GM18520 (cell line): Measurements from ENCODE around the gene PDE9A.
"Not testable (repeated sequence)": the region's sequence is repeated elsewhere in the genome, so short reads cannot be mapped to it uniquely, and the experiment has no call there.

Source experiments
- ATAC-seq: cut with Tn5 transposase; IDR thresholded peaks from one replicate; pipeline ENCODE4 v1.9.1; 2021; ENCODE audit not compliant: unreplicated experiment

PDE9A gene

DNA sequence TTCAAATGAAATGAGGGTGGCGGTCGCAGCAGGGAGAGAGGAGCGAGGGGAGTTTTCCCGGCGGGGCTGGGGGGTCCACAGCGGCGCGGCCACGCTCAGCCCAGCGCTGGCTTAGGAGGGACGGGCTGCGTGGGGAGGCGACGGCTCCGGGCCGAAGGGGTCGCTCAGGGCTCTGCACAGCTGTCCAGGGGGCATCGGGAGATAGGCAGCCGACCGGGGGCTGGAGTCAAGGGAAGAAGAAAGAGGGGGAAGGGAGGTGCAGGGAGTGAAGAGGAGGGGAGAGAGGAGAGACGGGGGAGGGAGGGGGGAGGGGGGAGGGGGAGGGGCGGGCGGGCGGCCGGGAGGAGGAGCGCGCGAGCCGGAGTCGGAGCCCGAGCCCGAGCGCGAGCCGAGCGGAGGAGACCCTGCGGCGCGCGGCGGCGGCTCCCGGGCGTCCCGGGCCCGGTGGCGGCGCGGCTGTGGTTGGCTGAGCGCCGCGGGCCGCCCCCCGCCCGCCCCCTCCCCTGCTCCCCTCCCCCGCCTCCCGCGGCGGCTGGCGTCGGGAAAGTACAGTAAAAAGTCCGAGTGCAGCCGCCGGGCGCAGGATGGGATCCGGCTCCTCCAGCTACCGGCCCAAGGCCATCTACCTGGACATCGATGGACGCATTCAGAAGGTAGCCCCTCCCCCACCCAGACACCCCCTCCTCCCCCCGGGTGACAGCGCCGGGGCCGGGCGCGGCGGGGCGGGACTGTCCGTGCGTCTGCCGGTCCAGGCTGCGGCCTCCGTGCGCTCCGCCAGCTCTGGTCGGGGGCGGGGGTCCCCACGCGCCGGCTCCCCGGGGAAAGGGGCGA, at the start of gene PDE9A:
TSS of gene PDE9A (plus strand) at position 391 of the 831 bp plus-strand sequence. CDS start at position 585, 194 bp downstream.
- ATAC-seq, result no peak

DNA sequence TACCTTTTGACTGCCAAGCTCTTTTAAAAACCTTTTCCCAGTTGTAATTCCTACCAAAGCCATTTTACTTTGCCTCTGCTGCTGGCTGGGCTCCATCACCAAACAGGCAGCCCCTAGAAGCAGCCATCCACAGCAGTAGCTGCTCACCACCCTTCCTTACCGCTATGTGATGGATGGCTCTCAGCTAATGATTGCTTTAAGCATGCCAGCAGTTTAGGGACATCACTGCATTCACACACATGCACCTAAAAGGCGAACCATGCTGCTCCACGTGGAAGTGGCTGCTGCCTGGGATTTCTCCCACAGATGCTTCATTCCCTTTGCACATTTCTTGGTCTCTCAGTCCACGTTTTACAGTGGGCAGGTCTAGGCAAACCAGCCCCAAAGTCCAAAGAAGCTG, 46.3 kb upstream of the PDE9A start:
- ATAC-seq, result no peak

DNA sequence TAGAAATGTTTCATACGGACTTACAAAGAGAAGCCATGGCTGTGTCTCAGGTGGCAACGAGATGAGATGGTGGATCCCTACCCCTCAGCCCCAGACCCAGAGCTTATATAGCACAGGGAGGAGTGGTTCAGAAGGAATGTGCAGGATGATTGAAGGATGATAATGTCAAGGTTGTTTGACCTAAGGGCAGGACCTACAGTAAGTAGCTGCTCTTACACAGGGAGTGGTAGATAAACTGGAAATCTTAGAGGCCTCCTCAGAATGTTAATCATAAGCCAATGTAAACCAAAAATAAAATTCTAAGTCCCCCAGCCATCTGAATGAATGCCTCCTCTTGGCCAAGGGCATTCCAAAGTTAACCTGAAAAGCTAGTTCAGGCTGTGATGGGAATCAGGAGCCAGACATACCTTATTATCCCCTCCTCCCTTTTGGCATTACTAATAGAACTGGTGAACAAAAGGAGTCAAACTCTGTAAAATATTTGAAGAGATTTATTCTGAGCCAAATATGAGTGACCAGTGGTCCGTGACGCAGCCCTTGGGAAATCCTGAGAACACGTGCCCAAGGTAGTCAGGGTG, 45.8 kb upstream of the PDE9A start:
- ATAC-seq, result no peak

DNA sequence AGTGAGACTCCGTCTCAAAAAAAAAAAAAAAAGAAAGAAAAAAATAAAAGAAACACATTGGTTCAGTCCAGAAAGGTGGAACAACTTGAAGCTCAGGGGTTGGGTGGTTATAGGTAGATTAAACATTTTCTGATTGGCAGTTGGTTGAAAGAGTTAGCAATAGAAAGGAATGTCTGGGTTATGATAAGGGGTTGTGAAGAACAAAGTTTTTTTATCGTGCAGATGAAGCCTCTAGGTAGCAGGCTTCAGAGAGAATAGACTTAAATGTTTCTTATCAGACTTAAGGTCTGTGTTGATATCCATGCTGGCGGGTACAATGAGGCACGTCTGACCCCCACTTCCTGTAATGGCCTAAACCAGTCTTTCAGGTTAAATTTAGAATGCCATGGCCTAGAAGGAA, 45.0 kb upstream of the PDE9A start:
- no peak for ATAC-seq

DNA sequence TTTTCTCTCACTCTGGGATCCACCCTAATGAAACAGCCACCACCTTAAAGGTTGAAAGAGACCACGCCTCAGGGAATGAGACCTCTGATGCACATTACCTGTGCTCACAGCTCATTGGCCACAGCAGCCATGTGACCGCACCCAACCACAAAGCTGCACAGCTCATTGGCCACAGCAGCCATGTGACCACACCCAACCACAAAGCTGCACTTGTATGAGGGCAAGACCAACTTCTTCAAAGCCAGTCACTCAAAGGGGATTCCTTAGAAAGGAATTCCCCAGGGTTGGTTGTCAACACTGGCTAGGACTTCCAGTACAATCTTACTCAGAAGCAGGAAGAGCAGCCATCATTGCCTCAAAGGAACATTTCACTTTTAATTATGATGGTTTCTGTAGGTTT, 43.6 kb upstream of the PDE9A start:
- ATAC-seq, result no peak

DNA sequence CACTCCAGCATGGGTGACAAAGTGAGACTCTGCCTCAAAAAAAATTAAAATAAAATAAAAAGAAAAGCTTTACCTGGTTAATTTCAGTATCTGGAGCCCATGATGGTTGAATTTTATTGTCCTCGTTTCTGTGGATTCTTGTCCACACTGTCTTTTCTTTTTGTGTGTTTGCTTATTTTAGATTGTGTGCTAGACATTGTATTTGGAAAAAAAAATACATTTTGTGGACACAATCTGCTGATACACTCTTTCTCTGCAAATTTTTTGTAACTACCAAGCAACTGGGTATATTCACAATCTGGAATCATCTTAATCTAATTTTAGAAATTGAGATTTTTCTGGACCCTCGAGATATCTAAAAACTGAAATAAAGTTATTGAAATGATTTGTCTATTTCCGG, 41.6 kb upstream of the PDE9A start:
- no peak for ATAC-seq

DNA sequence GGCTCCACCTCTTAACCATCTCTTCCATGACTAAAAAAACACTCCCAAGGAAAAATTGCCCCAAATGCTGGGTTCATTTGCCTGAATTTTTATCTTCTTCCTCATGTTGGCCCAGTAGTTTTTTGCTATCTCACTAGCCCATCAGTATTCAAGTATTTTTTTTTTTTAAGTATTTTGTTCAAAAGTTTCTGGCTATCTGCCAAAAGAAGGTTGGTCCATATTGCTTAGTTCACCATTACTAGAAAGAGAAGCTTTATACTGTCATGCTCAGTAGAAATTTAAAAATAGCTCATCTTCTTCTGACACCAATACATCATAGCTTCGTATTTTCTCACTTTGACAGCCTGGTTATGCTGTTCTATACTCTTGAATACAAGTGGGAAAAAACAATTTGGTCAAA, 41.0 kb upstream of the PDE9A start:
- no peak for ATAC-seq

DNA sequence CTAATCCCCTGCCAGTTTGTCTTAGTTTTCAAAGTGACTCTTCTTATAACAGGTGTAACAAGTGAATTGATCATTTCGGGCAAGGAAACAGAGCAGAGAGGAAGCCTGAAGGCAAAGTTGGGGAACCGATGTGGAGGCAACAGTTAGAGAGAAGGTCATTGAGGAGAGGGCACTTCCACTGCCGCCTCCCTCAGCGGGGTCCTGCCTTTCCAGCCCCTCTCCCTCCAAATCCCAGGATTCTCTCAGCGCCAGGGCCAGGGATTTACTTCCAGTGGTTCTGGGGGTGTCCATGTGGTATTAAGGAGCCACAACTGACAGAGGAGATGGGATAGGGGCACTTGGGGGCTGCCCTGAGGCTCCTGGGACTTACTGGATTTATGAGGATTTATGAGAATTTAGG, 39.7 kb upstream of the PDE9A start:
- no peak for ATAC-seq

DNA sequence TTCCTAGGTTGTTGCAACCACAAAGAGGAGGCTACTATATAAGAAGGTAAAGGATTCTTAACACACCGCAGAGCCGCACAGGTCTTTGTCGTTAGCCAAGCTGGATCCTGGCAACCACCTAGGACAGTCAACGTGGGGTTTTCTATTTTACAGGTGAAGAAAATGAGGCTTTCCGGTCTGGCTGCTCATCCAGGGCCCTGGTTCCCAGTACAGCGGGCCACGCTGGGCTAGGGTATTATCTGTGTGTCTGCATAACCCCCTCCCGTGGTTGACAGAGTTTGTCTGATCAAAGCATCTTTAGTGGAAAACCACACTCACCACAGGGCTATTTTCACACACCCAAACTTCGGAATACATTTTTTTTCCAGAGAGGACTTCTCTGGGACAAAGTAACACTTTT, 39.0 kb upstream of the PDE9A start:
- ATAC-seq, result no peak

DNA sequence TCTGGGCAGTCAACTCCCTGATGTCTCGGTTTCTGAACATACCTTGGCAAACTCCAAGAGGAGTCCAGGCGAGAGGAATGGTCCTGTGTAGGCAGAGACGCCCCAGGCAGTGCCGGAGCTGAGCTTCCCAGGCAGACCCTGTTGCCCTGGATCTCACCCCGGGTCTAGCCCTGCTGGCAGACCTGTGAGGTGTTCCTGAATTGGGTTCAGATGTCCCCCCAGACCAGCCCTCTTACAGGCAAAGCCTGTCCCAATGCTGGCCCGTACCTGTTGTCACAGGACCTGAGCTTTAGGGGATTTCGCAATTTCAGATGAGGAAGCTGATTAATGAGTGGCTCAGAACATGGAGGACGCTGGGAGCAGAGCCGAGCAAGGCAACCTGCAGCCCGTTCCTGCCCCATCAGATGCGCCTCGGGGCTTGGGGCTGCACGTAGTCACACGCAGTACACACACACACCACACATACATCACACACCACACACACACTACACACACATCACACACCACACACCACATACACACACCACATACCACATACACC, 38.5 kb upstream of the PDE9A start:
- no peak for ATAC-seq

DNA sequence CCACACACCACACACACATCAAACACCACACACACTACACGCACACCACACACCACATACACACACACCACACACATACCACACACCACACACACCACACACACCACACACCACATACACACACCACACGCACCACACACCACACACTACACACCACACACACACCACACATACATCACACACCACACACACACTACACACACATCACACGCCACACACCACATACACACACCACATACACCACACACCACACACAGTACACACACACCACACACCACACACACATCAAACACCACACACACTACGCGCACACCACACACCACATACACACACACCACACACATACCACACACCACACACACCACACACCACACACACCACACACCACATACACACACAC, 38.0 kb upstream of the PDE9A start:
- ATAC-seq, result not testable (repeated sequence)

DNA sequence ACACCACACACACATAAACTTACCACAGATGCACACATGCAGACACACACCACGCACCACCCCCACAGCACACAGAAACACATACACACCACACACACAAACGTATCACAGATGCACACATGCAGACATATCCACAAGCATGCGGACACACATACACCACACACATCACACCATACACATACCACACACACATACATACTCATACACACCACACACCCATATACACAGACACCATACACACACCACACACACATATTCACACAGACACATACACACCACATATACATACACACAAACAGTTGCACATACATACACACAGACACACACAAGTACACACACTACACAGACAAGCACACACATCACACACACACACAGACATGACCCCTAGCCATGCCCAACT, 37.5 kb upstream of the PDE9A start:
- no peak for ATAC-seq

DNA sequence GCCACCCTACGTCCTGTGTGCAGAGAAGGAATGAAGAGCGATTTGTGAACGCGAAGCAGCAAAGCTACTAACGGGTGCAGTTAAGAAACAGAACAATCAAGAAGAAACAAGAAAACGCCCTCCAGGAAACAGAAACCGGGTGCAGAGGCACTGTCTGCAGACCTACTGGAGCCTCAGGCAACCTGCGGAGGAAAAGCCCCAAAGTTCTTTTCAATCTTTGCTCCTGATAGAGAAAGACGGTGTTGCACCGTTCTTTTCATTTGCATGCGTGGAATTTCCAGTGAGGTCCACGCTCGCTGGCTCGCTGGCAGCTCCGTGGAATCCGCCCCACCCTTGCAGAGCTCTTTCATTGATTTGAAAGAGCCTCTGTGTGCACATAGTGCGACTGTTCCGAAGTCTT, 37.0 kb upstream of the PDE9A start:
- ATAC-seq, result no peak

DNA sequence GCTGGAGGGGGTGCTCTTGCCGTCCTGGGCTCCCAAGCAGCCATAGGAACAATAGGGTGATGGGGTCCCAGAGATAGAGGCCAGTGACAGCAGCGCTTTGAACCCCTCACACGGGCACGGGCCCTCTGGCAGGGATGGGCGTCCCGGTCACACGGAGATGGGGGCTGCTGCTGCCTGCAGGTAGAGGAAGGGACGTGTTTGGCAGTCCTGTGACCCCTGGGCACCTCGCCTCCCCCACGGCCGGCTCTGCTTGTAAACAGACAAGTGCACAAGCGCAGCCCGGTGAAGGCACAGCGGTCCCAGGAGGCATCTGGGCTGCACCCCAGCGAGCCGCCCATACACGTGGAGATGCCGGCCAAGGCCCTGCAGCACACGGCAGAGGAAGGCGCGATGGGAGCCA, 36.5 kb upstream of the PDE9A start:
- no peak for ATAC-seq

DNA sequence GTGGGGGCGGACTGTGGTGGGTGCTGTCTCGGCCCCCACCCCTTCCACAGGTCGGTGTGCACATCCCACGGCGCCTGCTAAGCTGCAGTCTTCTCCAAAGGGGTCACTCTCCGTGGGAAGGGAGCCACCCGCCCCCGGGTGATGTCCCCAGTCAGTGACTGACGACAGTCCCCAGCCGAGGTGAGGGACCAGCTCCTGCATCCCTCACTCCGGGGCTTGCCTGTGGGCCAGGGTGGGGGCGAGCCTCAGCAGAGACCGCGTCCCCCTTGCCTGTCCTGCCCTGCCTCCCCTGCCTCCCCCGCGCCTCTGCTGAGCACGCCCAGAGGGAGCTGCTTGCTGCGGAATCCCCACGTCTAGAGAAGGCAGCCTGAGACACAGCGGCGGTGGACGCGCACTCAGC, 35.9 kb upstream of the PDE9A start:
- no peak for ATAC-seq

DNA sequence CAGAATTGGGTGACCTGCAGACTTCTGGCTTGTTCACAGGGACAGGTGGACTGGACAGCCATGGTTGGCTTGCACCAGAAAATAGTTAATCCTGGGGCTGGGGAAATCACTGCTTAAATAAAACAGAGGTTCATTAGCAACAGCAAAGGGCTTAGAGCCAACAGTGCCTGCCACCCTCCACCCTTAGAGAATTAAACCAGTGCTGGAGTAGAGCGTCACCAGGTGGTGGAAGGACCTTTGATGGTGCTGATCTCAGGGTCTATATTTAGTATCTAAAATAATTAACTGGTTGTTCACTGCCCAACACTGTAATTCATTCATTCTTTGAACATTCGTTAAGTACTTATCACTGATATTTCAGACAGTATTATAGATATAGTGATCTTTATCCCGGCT, 34.7 kb upstream of the PDE9A start:
- ATAC-seq, result no peak

DNA sequence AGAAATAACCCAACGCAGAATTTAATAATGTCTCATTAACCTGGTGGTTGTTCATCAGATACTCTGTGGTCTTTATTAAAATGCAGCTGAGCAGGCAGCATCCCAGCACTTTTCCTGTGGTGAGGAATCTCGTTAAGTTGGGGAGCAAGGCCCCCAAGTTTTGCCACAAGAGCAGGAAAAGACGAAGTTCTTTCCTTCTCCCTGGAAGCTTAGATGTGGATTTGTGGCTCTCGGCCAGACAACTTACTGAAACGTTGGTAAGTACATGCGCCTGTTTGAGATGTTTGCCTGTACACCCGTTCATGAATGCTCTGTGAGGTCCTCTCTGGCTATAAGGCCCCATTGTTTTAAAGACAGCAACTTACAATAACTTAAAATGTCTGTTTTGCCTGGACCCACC, 34.3 kb upstream of the PDE9A start:
- no peak for ATAC-seq

DNA sequence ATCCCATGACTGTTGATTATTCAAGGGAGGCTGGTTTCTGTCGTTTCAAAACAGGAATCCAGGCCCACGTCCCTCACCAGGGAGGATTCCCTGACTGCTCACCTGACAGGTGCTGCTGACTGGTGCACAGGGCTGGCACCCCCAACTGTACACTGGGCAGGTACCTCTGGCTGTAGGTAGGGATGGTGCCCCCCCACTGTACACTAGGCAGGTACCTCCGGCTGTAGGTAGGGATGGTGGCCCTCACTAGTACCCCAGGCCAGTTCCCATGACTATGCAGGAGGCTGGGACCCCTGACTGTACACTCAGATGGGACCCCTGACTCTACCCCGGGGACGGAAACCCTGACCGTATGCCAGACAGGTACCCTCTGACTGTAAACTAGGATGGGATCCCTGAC, 33.6 kb upstream of the PDE9A start:
- ATAC-seq, result no peak

DNA sequence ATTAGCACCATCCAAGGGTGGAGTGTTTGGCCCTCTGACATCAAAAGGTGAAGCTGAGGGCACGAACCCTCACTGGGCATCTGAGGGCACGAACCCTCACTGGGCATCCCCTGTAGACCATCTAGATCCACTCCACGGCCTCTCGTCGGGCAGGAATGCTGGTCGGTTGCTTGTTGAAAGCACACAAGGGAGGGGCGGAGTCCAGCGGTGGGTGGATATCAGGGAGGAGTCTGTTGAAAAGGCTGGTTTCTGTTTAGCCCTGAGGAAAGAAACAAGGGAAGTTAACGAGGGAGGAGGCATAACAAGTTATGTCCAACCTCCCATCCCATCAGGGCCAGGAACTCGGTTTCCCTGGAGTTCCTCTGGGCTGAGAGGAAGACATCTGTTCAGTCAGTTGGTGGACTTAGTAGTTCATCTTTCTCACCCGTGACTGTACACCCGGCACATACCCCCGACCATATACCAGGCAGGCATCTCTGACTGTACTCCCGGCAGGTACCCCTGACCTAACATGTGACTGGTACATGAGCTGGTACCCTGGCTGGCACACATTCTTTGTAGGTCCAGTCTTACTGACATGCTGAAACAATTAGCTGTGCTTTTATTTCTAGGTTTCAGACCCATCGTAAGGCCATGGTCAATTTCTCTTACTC, 32.1 kb upstream of the PDE9A start:
- no peak for ATAC-seq

DNA sequence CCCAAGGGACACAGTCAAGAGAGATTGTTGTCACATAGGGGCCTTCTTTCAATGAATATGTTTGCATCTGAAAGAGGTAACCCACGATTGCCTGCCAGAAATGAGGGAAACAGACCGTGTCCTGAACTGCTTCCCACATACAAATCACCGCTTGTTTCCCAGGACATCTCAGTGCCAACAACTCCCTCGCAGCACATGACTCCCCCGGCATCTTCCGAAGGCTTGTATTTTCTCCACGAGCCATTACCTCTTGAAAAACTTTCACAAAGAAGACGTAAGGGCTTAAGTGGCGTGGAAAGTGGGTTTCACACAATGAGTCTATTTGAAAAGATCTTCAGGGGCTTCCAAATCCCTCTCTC, 31.6 kb upstream of the PDE9A start:
- no peak for ATAC-seq

DNA sequence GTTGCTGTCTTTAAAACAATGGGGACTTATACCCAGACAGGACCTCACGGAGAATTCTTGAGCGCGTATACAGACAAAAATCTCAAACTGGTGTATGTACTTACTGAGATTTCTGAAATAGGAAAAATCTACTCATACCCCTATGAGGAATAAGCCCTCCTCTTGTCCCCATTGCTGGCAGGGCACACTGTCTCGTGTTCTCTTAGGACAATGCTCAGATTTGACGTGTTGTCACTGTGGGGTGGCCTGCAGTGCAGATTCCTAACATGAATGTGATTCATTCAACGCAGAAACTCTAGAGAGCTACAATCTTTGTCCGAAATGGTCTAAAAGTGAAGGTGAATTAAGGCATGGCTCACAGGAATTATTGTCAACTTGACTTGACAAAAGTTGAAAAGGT, 31.1 kb upstream of the PDE9A start:
- no peak for ATAC-seq

DNA sequence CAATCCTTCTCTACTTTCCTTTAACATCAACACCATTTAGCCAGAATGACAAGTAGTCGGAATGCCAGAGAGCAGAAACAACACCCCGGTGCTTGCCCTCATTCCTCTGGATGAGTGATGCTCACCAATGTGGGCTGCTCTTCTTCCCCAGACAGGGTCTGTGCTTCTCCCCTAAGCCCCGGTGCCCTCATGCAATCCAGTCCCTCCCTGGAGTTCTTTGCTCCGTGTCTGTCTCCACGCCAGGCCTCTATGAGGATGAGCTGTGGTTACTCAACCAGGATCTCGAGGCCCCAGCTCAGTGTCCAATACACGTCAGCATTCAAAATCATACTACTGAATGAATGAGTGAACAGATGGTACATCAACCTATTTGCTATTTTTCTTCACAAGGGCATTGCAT, 29.7 kb upstream of the PDE9A start:
- no peak for ATAC-seq
